GM23248 (cell line): ENCODE data around the gene MPDZ. TPM values are rescaled to one million over a fixed set of nuclear protein-coding genes. Genes with fewer than 3 reads are reported as not detected.

ENCODE experiments used
- DNase-seq: peaks from one replicate; pipeline ENCODE4 v3.0.0-alpha.2; 2015
- H2AFZ ChIP-seq: fragments of 200-600 bp; sonication (generic); 2 replicates; pipeline ENCODE4 v1.6.1; 2016; ENCODE audit warnings: antibody characterized with exemption
- H3F3A ChIP-seq: fragments of 200-600 bp; sonication (generic); 2 replicates; pipeline ENCODE4 v1.6.1; 2016; ENCODE audit warnings: mild to moderate bottlenecking, antibody characterized with exemption, mixed run types; ENCODE audit not compliant: insufficient read depth
- H3K27ac ChIP-seq: fragments of 200-600 bp; sonication (generic); 2 replicates; pipeline ENCODE4 v1.5.1; 2016; ENCODE audit warnings: mild to moderate bottlenecking
- H3K27me3 ChIP-seq: fragments of 200-600 bp; sonication (generic); replicated peaks from 2 replicates; pipeline ENCODE4 v1.6.1; 2016; ENCODE audit warnings: mild to moderate bottlenecking; ENCODE audit not compliant: insufficient read depth
- H3K36me3 ChIP-seq: fragments of 200-600 bp; sonication (generic); 2 replicates; pipeline ENCODE4 v1.6.1; 2016; ENCODE audit warnings: low read depth, mild to moderate bottlenecking
- H3K4me1 ChIP-seq: fragments of 200-600 bp; sonication (generic); 2 replicates; pipeline ENCODE4 v1.6.1; 2016; ENCODE audit warnings: mild to moderate bottlenecking; ENCODE audit not compliant: insufficient read depth
- H3K4me2 ChIP-seq: fragments of 200-600 bp; sonication (generic); one replicate; pipeline ENCODE4 v1.6.1; 2016; ENCODE audit warnings: mild to moderate bottlenecking; ENCODE audit not compliant: unreplicated experiment
- H3K4me3 ChIP-seq: fragments of 200-600 bp; sonication (generic); 2 replicates; pipeline ENCODE4 v1.5.1; 2016; ENCODE audit warnings: mild to moderate bottlenecking
- H3K79me2 ChIP-seq: fragments of 200-600 bp; sonication (generic); 2 replicates; pipeline ENCODE4 v1.6.1; 2016; ENCODE audit warnings: mild to moderate bottlenecking; ENCODE audit not compliant: insufficient read depth
- H3K9ac ChIP-seq: fragments of 200-600 bp; sonication (generic); 2 replicates; pipeline ENCODE4 v1.6.1; 2016; ENCODE audit warnings: mild to moderate bottlenecking
- H3K9me2 ChIP-seq: fragments of 200-600 bp; sonication (generic); 2 replicates; pipeline ENCODE4 v1.6.1; 2016; ENCODE audit warnings: mixed run types, mild to moderate bottlenecking, moderate library complexity; ENCODE audit not compliant: insufficient read depth
- H3K9me3 ChIP-seq: fragments of 200-600 bp; sonication (generic); one replicate; pipeline ENCODE4 v1.6.1; 2017; ENCODE audit warnings: low read depth
- H4K20me1 ChIP-seq: fragments of 200-600 bp; sonication (generic); 2 replicates; pipeline ENCODE4 v1.6.0; 2016; ENCODE audit not compliant: insufficient read depth
- EZH2 ChIP-seq: fragments of 200-600 bp; sonication (generic); IDR thresholded peaks from 2 replicates; pipeline ENCODE4 v1.6.1; 2018; ENCODE audit warnings: antibody characterized with exemption, mild to moderate bottlenecking; ENCODE audit not compliant: insufficient read depth, poor library complexity, severe bottlenecking
- EZH2phosphoT487 ChIP-seq: fragments of 200-600 bp; sonication (generic); IDR thresholded peaks from 2 replicates; pipeline ENCODE4 v1.6.1; 2018; ENCODE audit warnings: antibody characterized with exemption, moderate library complexity, mild to moderate bottlenecking, low read depth; ENCODE audit not compliant: insufficient read depth
- WGBS, 2 experiments: methylation state at CpG; one replicate each; pipeline ENCODE4 v1.1.6; 2015 to 2017; ENCODE audit warnings: low lambda C conversion rate in 2 of 2, low coverage in 1 of 2; ENCODE audit errors: missing lambda C conversion rate in 2 of 2; 5-methylcytosine and 5-hydroxymethylcytosine counted together
- in situ Hi-C: fragments of 300-500 bp; cut with MboI; formaldehyde crosslinking; loops from 2 replicates; pipeline ENCODE4 v1.15.0; 2020
- polyA plus RNA-seq: library from polyadenylated mRNA; unstranded; fragments of >200 nt; fragmentation: Nextera tagmentation; extraction: Ambion mirVana; gene quantifications from 2 replicates; pipeline ENCODE4 v1.2.1, GENCODE V29; 2016
- total RNA-seq: library from RNA; depleted of rRNA; stranded (reverse); fragments of >200 nt; shearing (Covaris generic); gene quantifications from 2 replicates; pipeline ENCODE4 v1.2.3, GENCODE V29; 2014

MPDZ gene
- total and polyA plus RNA-seq, 2 experiments from 2014 or later = 17.2 to 31.9 TPM

GRCh38 chr9:13107008-13107407 lies 172.5 kb downstream of the MPDZ start:
- H3K79me2 ChIP-seq = no peaks in the 10 kb centered on the region
- WGBS, 2 experiments = 85 to 87% methylated on average over 4 of the region's 4 CpGs
- in situ Hi-C loops = no loop called here
- H3K9me2 ChIP-seq = no peaks in the 10 kb centered on the region
- no peak for TF ChIP-seq EZH2phosphoT487
- TF ChIP-seq EZH2 = no peak
- H3K4me3 ChIP-seq = no peak overlapping the region
- H3K27me3 ChIP-seq = no peaks in the 10 kb centered on the region
- H3F3A ChIP-seq = 0 out of 2 replicates have a peak, but pooled peaks cover 2% of the 10 kb centered on the region
- H3K4me1 ChIP-seq = peaks cover 5% of the 10 kb centered on the region; the same call in 1 of the 2 replicates
- peaks cover 50% of the 10 kb centered on the region for H3K36me3 ChIP-seq
- no peak overlapping the region for H3K27ac ChIP-seq
- no peak for DNase-seq
- H4K20me1 ChIP-seq = no peaks in the 10 kb centered on the region
- no peak overlapping the region for H3K4me2 ChIP-seq
- H3K9ac ChIP-seq = no peak overlapping the region
- H3K9me3 ChIP-seq = no peaks in the 10 kb centered on the region
- H2AFZ ChIP-seq = no peak overlapping the region

- H3K27me3 ChIP-seq = no peaks in the 10 kb centered on the region
- no peak overlapping the region for H3K4me2 ChIP-seq
- H3K4me3 ChIP-seq = no peak overlapping the region
- H2AFZ ChIP-seq = no peak overlapping the region
- H3K9me2 ChIP-seq = no peaks in the 10 kb centered on the region
- H3K4me1 ChIP-seq = no peaks in the 10 kb centered on the region
- H3K36me3 ChIP-seq = peaks cover 19% of the 10 kb centered on the region
- H3K9me3 ChIP-seq = no peaks in the 10 kb centered on the region
- H3K27ac ChIP-seq = no peak overlapping the region
- H3K9ac ChIP-seq = no peak overlapping the region
- WGBS, 2 experiments = 56 to 67% methylated on average over 1 of the region's 1 CpG
- no peak for TF ChIP-seq EZH2
- TF ChIP-seq EZH2phosphoT487 = no peak
- DNase-seq = no peak
- H3K79me2 ChIP-seq = no peaks in the 10 kb centered on the region
- no peaks in the 10 kb centered on the region for H3F3A ChIP-seq
- in situ Hi-C loops = no loop called here
- H4K20me1 ChIP-seq = no peaks in the 10 kb centered on the region
Measured at GRCh38 chr9:13100914-13101572, 178.4 kb downstream of the MPDZ start.

GRCh38 chr9:13095056-13095455 lies 184.4 kb downstream of the MPDZ start:
- DNase-seq = no peak
- H3K36me3 ChIP-seq = no peaks in the 10 kb centered on the region
- 92 to 96% methylated on average over 2 of the region's 2 CpGs for WGBS, 2 experiments
- H3K9ac ChIP-seq = no peak overlapping the region
- no peaks in the 10 kb centered on the region for H3K79me2 ChIP-seq
- H3K4me3 ChIP-seq = no peak overlapping the region
- no peaks in the 10 kb centered on the region for H3K27me3 ChIP-seq
- H3K4me2 ChIP-seq = no peak overlapping the region
- H2AFZ ChIP-seq = no peak overlapping the region
- H4K20me1 ChIP-seq = no peaks in the 10 kb centered on the region
- no peak overlapping the region for H3K27ac ChIP-seq
- H3K9me2 ChIP-seq = no peaks in the 10 kb centered on the region
- H3K9me3 ChIP-seq = no peaks in the 10 kb centered on the region
- no peak for TF ChIP-seq EZH2
- no peak for TF ChIP-seq EZH2phosphoT487
- in situ Hi-C loops = no loop called here
- H3F3A ChIP-seq = no peaks in the 10 kb centered on the region
- H3K4me1 ChIP-seq = peaks cover 8% of the 10 kb centered on the region; the same call in 1 of the 2 replicates

GRCh38 chr9:13090628-13091027 lies 188.9 kb downstream of the MPDZ start:
- Histone ChIP-seq H3K36me3 (no peaks in the 10 kb centered on the region), H3F3A (no peaks in the 10 kb centered on the region), H3K79me2 (no peaks in the 10 kb centered on the region), H2AFZ (peak overlapping the region; percentile 44; the same call in 1 of the 2 replicates), H3K27me3 (no peaks in the 10 kb centered on the region), H3K9me3 (no peaks in the 10 kb centered on the region), H3K9ac (no peak overlapping the region), H3K9me2 (no peaks in the 10 kb centered on the region), H3K4me1 (peaks cover 8% of the 10 kb centered on the region; the same call in 1 of the 2 replicates), H4K20me1 (no peaks in the 10 kb centered on the region), H3K4me2 (peak overlapping the region; percentile 23), H3K27ac (no peak overlapping the region), H3K4me3 (no peak overlapping the region)
- no peak for TF ChIP-seq EZH2phosphoT487
- TF ChIP-seq EZH2 = no peak
- DNase-seq = no peak
- WGBS, 2 experiments = 10 to 11% methylated on average over 4 of the region's 4 CpGs
- in situ Hi-C loops = no loop called here

GRCh38 chr9:13089666-13090065 lies 189.8 kb downstream of the MPDZ start:
- H3F3A ChIP-seq = no peaks in the 10 kb centered on the region
- H3K27ac ChIP-seq = no peak overlapping the region
- H3K79me2 ChIP-seq = no peaks in the 10 kb centered on the region
- H3K36me3 ChIP-seq = no peaks in the 10 kb centered on the region
- H3K9me3 ChIP-seq = no peaks in the 10 kb centered on the region
- no peak overlapping the region for H3K9ac ChIP-seq
- no peak overlapping the region for H3K4me2 ChIP-seq
- H4K20me1 ChIP-seq = no peaks in the 10 kb centered on the region
- H3K4me3 ChIP-seq = no peak overlapping the region
- no peaks in the 10 kb centered on the region for H3K9me2 ChIP-seq
- H2AFZ ChIP-seq = no peak overlapping the region
- H3K4me1 ChIP-seq = peaks cover 8% of the 10 kb centered on the region; the same call in 1 of the 2 replicates
- TF ChIP-seq EZH2phosphoT487 (no peak), EZH2 (no peak)
- no peak for DNase-seq
- H3K27me3 ChIP-seq = no peaks in the 10 kb centered on the region
- in situ Hi-C loops = loop anchor here (5.0 kb wide), 1 partner anchor 367 kb away; no protein-coding TSS in a partner anchor
